ENCODE data around the gene DHFR2.

DHFR2 gene

DNA sequence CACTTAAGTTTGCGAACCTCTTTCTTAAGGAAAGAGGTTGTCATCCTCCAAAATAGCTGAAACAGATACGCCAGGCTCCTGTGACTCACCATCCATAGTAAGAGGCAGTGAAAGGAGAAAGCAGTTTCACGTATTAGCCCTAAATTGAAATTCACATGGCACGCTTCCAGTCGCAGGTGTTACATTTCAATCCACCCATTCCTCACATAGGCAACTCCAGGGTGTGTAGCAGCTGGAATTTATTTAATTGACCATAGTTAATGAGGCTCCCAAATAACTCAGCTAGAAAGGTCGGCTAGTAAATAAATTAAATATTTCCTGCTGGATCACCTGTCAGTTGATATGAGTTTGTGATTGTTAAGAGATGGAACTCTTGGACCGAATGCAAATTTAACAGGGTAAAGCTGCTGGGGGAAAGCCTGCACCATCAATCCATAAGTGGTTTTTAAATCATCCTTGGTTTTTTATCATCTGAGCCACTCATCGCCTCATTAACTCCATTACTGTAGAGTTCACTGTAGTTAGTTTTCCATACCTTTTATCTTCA lies 19.7 kb upstream of the DHFR2 start (continued):
- TF ChIP-seq, protein P1, sequence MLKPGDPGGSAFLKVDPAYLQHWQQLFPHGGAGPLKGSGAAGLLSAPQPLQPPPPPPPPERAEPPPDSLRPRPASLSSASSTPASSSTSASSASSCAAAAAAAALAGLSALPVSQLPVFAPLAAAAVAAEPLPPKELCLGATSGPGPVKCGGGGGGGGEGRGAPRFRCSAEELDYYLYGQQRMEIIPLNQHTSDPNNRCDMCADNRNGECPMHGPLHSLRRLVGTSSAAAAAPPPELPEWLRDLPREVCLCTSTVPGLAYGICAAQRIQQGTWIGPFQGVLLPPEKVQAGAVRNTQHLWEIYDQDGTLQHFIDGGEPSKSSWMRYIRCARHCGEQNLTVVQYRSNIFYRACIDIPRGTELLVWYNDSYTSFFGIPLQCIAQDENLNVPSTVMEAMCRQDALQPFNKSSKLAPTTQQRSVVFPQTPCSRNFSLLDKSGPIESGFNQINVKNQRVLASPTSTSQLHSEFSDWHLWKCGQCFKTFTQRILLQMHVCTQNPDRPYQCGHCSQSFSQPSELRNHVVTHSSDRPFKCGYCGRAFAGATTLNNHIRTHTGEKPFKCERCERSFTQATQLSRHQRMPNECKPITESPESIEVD (tag by site-specific recombination; IDR thresholded peaks at IDR 0.05) = peak; percentile 90
- TF ChIP-seq ZBTB48 (tag by site-specific recombination; IDR thresholded peaks at IDR 0.05) = no peak
- no peak for TF ChIP-seq ZNF433 (tag by site-specific recombination; IDR thresholded peaks at IDR 0.05; ENCODE audit: low read depth)
- TF ChIP-seq ZBTB17 (tag by site-specific recombination; IDR thresholded peaks at IDR 0.05) = no peak
- no peak for TF ChIP-seq ZNF585B (tag by site-specific recombination; IDR thresholded peaks at IDR 0.05)
- no peak for TF ChIP-seq ZNF549 (tag by site-specific recombination; IDR thresholded peaks at IDR 0.05)
- no peak for TF ChIP-seq ZNF561 (tag by site-specific recombination; IDR thresholded peaks at IDR 0.05; ENCODE audit: borderline replicate concordance)
- TF ChIP-seq ZNF521 (tag by site-specific recombination; IDR thresholded peaks at IDR 0.05) = no peak
- TF ChIP-seq, protein P2, sequence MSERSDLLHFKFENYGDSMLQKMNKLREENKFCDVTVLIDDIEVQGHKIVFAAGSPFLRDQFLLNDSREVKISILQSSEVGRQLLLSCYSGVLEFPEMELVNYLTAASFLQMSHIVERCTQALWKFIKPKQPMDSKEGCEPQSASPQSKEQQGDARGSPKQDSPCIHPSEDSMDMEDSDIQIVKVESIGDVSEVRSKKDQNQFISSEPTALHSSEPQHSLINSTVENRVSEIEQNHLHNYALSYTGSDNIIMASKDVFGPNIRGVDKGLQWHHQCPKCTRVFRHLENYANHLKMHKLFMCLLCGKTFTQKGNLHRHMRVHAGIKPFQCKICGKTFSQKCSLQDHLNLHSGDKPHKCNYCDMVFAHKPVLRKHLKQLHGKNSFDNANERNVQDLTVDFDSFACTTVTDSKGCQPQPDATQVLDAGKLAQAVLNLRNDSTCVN (tag by site-specific recombination; optimal IDR thresholded peaks at IDR 0.05) = no peak
- TF ChIP-seq, protein P3, sequence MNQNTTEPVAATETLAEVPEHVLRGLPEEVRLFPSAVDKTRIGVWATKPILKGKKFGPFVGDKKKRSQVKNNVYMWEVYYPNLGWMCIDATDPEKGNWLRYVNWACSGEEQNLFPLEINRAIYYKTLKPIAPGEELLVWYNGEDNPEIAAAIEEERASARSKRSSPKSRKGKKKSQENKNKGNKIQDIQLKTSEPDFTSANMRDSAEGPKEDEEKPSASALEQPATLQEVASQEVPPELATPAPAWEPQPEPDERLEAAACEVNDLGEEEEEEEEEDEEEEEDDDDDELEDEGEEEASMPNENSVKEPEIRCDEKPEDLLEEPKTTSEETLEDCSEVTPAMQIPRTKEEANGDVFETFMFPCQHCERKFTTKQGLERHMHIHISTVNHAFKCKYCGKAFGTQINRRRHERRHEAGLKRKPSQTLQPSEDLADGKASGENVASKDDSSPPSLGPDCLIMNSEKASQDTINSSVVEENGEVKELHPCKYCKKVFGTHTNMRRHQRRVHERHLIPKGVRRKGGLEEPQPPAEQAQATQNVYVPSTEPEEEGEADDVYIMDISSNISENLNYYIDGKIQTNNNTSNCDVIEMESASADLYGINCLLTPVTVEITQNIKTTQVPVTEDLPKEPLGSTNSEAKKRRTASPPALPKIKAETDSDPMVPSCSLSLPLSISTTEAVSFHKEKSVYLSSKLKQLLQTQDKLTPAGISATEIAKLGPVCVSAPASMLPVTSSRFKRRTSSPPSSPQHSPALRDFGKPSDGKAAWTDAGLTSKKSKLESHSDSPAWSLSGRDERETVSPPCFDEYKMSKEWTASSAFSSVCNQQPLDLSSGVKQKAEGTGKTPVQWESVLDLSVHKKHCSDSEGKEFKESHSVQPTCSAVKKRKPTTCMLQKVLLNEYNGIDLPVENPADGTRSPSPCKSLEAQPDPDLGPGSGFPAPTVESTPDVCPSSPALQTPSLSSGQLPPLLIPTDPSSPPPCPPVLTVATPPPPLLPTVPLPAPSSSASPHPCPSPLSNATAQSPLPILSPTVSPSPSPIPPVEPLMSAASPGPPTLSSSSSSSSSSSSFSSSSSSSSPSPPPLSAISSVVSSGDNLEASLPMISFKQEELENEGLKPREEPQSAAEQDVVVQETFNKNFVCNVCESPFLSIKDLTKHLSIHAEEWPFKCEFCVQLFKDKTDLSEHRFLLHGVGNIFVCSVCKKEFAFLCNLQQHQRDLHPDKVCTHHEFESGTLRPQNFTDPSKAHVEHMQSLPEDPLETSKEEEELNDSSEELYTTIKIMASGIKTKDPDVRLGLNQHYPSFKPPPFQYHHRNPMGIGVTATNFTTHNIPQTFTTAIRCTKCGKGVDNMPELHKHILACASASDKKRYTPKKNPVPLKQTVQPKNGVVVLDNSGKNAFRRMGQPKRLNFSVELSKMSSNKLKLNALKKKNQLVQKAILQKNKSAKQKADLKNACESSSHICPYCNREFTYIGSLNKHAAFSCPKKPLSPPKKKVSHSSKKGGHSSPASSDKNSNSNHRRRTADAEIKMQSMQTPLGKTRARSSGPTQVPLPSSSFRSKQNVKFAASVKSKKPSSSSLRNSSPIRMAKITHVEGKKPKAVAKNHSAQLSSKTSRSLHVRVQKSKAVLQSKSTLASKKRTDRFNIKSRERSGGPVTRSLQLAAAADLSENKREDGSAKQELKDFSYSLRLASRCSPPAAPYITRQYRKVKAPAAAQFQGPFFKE (tag by site-specific recombination; IDR thresholded peaks at IDR 0.05; ENCODE audit: borderline replicate concordance) = no peak
- TF ChIP-seq ZNF843 (tag by site-specific recombination; IDR thresholded peaks at IDR 0.05) = peak; percentile 87
- TF ChIP-seq ZNF10 (tag by site-specific recombination; IDR thresholded peaks at IDR 0.05) = no peak
- TF ChIP-seq ZNF221 (tag by site-specific recombination; IDR thresholded peaks at IDR 0.05; ENCODE audit: borderline replicate concordance) = no peak
- TF ChIP-seq ZNF239 (tag by site-specific recombination; IDR thresholded peaks at IDR 0.05) = no peak
- peak; percentile 70 for TF ChIP-seq FEZF1 (tag by site-specific recombination; IDR thresholded peaks at IDR 0.05)
- no peak for TF ChIP-seq SETDB1 (IDR thresholded peaks at IDR 0.05; ENCODE audit: insufficient read length, low read length)
- no peak for TF ChIP-seq ZNF354C (tag by site-specific recombination; IDR thresholded peaks at IDR 0.05; ENCODE audit: borderline replicate concordance, low read depth)
- TF ChIP-seq KLF8 (tag by site-specific recombination; IDR thresholded peaks at IDR 0.05) = peak; percentile 50; the same call in 1 of the 2 replicates
- no peak for TF ChIP-seq RBAK (tag by site-specific recombination; IDR thresholded peaks at IDR 0.05)
- no peak for TF ChIP-seq ZNF24 (tag by site-specific recombination; IDR thresholded peaks at IDR 0.05)
- TF ChIP-seq ZNF350 (tag by site-specific recombination; IDR thresholded peaks at IDR 0.05) = no peak
- TF ChIP-seq, protein P4, sequence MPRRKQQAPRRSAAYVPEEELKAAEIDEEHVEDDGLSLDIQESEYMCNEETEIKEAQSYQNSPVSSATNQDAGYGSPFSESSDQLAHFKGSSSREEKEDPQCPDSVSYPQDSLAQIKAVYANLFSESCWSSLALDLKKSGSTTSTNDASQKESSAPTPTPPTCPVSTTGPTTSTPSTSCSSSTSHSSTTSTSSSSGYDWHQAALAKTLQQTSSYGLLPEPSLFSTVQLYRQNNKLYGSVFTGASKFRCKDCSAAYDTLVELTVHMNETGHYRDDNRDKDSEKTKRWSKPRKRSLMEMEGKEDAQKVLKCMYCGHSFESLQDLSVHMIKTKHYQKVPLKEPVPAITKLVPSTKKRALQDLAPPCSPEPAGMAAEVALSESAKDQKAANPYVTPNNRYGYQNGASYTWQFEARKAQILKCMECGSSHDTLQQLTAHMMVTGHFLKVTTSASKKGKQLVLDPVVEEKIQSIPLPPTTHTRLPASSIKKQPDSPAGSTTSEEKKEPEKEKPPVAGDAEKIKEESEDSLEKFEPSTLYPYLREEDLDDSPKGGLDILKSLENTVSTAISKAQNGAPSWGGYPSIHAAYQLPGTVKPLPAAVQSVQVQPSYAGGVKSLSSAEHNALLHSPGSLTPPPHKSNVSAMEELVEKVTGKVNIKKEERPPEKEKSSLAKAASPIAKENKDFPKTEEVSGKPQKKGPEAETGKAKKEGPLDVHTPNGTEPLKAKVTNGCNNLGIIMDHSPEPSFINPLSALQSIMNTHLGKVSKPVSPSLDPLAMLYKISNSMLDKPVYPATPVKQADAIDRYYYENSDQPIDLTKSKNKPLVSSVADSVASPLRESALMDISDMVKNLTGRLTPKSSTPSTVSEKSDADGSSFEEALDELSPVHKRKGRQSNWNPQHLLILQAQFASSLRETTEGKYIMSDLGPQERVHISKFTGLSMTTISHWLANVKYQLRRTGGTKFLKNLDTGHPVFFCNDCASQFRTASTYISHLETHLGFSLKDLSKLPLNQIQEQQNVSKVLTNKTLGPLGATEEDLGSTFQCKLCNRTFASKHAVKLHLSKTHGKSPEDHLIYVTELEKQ (tag by site-specific recombination; IDR thresholded peaks at IDR 0.05; ENCODE audit: borderline replicate concordance) = peak; percentile 64
- TF ChIP-seq GLIS2 (tag by site-specific recombination; IDR thresholded peaks at IDR 0.05) = no peak
- TF ChIP-seq GLI4 (tag by site-specific recombination; IDR thresholded peaks at IDR 0.05) = no peak
- TF ChIP-seq ZNF416 (tag by site-specific recombination; IDR thresholded peaks at IDR 0.05) = no peak
- TF ChIP-seq ZNF324 (tag by site-specific recombination; IDR thresholded peaks at IDR 0.05) = no peak
- no peak for TF ChIP-seq ZNF266 (tag by site-specific recombination; IDR thresholded peaks at IDR 0.05; ENCODE audit: low read depth)
- TF ChIP-seq ZNF169 (tag by site-specific recombination; IDR thresholded peaks at IDR 0.05) = no peak
- no peak for TF ChIP-seq YY1 (tag by site-specific recombination; IDR thresholded peaks at IDR 0.05)

All from HEK293 (cell line).